Measurements from ENCODE around the gene PRKCH.

Gene PRKCH

GRCh38 chr14:61355892-61356325, 34.5 kb downstream of the PRKCH start:
- no peak overlapping the region for H3K4me3 ChIP-seq (ENCODE audit: low read length)
- DNase-seq (ENCODE audit: low read depth, low spot score), result no peak

GRCh38 chr14:61357123-61357522, 35.7 kb downstream of the PRKCH start:
- no peak for DNase-seq (ENCODE audit: low read depth, low spot score)
- H3K4me3 ChIP-seq (ENCODE audit: low read length), result no peak overlapping the region

GRCh38 chr14:61358554-61359226, 37.3 kb downstream of the PRKCH start:
- DNase-seq (ENCODE audit: low read depth, low spot score), result no peak

GRCh38 chr14:61360796-61361525, 39.6 kb downstream of the PRKCH start:
- DNase-seq (ENCODE audit: low read depth, low spot score), result no peak
- H3K4me3 ChIP-seq (ENCODE audit: low read length), result no peak overlapping the region

More at GRCh38 chr14:61358554-61359226, 37.3 kb downstream of the PRKCH start:
- H3K4me3 ChIP-seq (ENCODE audit: low read length), result no peak overlapping the region

DNA sequence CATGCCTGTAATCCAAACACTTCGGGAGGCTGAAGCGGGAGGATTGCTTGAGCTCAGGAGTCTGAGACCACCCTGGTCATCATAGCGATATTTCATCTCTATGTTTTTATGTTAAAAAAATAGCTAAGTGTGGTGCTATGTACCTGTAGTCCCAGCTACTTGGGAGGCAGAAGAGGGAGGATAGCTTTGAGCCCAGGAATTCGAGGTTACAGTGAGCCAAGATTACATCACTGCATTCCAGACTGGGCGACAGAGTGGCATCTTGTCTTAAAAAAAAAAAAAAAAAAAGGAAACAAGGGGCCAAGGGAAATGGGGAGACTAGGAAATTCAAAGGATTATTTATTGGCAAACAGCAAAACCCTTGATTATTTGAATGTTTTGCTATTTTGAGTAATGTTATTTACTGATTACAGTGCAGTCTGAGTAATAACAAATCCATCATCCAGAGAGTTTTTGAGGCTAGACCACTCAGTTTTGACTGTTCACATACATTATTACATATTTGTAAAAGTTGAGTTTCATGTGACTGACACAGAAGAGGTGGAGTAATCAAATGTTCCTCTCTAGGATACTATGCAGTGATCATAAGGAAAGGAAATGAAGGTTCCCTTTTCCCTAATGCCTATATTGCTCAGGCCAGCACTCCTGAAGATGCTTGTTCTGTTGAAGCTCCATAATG, 40.8 kb downstream of the PRKCH start:
- no peak for DNase-seq (ENCODE audit: low read depth, low spot score)

DNA sequence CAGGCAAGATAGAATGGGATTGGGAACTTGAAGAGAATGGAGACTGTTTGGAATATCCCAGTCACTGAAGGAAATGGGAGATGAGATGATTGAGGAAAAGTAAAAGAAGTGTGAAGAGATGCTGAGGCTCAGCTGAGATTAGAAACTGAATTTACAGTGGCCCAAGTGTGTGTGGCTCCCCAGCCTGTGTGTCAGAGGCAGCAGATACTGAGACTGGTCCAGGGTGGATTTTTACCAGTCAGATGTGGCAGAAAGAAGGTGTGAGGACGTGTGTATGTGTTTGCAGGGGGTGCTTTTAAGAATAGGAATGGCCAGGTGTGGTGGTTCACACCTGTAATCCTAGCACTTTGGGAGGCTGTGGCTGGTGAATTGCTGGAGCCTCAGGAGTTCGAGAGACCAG, 42.9 kb downstream of the PRKCH start:
- H3K4me3 ChIP-seq (ENCODE audit: low read length), result no peak overlapping the region
- DNase-seq (ENCODE audit: low read depth, low spot score), result no peak

More for the DNA sequence above, 40.8 kb downstream of the PRKCH start:
- no peak overlapping the region for H3K4me3 ChIP-seq (ENCODE audit: low read length)

- no peak for DNase-seq (ENCODE audit: low read depth, low spot score)
- H3K4me3 ChIP-seq (ENCODE audit: low read length), result no peak overlapping the region
These were observed 44.4 kb downstream of the PRKCH start for GRCh38 chr14:61365667-61366212.

- H3K4me3 ChIP-seq (ENCODE audit: low read length), result no peak overlapping the region
- DNase-seq (ENCODE audit: low read depth, low spot score), result no peak
These were observed 46.8 kb downstream of the PRKCH start for GRCh38 chr14:61368114-61368710.

DNA sequence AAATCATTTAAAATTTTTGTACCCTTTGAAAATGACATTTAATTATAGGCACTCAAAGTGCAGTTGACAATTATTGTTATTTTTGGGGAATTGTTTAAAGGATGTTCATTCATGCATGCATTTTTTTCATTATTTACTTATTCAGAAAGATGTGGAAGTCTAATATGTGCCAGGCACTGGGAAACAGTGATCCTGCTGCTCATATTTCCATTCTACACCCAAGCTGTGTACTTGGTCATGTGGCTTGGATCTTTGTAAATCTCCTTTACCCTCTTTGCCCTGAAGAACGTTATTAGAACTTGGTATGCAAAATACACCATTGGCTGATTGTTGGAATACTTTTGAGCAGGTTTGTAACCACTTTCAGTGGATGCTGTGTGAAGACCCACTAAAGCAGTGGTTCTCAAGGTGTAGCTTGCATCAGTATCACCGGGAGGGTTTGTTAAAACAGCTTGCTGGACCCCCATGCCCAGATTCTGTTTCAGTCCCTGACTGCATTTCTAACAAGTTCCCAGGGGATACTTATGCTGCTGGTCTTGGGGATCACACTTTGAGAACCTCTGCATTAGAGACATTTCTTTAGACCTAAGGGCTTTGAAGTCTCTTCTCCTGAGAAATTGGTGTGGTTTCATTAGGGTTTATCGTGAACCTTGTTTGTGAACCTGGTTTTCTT, 47.5 kb downstream of the PRKCH start:
- no peak overlapping the region for H3K4me3 ChIP-seq (ENCODE audit: low read length)
- DNase-seq (ENCODE audit: low read depth, low spot score), result no peak

- DNase-seq (ENCODE audit: low read depth, low spot score), result no peak
- no peak overlapping the region for H3K4me3 ChIP-seq (ENCODE audit: low read length)
These were observed 48.1 kb downstream of the PRKCH start for GRCh38 chr14:61369454-61369810.

DNA sequence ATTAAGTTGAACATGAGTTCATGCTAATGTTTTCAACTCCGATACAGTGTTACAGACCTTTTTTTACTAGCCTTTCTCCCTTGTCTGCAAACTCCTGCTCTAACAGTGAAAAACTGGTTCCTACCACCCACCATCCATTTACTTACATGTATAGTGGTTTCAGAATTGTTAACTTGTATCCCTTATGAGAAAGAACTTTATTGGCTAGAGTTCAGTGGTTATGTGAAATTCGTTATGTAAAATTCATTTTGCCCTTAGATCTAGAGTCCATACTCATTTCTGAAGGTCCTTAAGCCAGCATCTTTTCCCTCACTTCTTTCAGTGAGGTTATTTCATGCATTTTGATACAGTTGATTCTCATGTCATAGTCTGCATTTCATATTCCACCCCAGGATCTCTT, 51.0 kb downstream of the PRKCH start:
- H3K4me3 ChIP-seq (ENCODE audit: low read length), result no peak overlapping the region
- no peak for DNase-seq (ENCODE audit: low read depth, low spot score)

DNA sequence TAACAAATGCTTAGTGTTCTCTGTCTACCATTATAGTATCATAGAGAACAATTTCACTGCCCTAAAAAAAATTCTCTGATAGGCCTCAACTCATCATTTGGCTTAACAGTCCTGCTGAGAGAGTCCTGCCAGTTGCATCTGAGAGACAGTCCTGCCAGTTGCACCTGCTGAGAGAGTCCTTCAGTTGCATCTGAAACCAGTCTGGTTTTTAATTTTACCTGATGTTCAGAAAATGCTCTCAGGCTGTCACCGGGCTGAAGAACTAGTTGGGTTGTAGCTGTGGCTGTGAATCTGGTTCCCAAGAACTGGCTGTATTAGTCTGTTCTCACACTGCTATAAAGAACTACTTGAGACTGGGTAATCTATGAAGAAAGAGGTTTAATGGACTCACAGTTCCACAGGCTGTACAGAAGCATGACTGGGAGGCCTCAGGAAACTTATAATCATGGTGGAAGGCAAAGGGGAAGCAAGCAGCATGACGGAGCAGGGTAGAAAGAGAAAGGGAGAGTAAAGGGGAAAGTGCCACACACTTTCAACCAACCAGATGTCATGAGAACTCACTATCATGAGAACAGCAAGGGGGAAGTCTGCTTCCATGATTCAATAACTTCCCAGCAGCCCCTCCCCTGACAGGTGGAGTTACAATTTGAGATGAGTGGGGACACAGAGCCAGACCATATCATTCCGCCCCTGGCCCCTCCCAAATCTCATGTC, 51.6 kb downstream of the PRKCH start:
- no peak overlapping the region for H3K4me3 ChIP-seq (ENCODE audit: low read length)
- no peak for DNase-seq (ENCODE audit: low read depth, low spot score)

DNA sequence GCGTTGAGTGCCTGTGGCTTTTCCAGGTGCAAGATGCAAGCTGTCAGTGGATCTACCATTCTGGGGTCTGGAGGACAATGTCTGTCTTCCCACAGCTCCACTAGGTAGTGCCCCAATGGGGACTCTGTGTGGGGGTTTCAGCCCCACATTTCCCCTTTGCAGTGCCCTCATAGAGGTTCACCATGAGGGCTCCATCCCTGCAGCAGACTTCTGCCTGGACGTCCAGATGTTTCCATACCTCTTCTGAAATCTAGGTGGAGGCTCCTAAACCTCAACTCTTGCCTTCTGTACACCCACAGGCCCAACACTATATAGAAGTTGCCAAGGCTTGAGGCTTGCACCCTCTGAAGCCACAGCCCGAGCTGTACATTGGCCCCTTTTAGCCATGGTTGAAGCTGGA, 52.9 kb downstream of the PRKCH start:
- no peak overlapping the region for H3K4me3 ChIP-seq (ENCODE audit: low read length)
- no peak for DNase-seq (ENCODE audit: low read depth, low spot score)

DNA sequence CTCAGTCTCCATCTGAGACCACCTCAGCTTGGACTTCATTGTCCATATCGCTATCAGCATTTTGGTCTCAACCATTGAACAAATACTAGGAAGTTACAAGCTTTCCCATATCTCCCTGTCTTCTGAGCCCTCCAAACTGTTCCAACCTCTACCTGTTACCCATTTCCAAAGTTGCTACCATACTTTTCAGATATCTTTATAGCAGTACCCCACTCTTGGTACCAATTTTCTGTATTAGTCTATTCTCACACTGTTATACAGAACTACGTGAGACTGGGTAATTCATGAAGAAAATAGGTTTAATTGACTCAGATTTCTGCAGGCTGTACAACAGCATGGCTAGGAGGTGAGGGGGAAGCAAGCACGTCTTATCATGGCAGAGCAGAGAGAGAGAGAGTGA, 53.8 kb downstream of the PRKCH start:
- H3K4me3 ChIP-seq (ENCODE audit: low read length), result no peak overlapping the region

DNA sequence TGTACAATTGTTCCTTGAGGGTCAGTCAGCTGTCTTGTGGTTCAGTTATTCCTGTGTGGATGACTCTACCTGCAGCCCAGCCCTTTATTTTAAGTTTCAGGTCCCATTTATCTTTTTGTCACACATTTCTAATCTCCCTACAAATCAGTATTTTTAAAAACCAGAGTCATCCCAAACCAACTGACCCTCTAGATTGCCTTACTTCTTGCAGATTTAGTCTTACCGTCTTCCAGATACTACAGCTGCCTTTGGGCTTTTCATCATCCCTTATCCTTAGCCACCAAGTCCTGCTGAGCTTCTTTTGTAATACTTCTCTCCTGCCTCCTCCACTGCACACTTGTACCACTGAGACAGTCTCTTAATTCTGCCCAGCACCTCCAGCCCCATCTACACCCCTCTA, 54.9 kb downstream of the PRKCH start:
- no peak for DNase-seq (ENCODE audit: low read depth, low spot score)

More for the DNA sequence above, 53.8 kb downstream of the PRKCH start:
- no peak for DNase-seq (ENCODE audit: low read depth, low spot score)

GRCh38 chr14:61377749-61378148, 56.4 kb downstream of the PRKCH start:
- no peak for DNase-seq (ENCODE audit: low read depth, low spot score)
- H3K4me3 ChIP-seq (ENCODE audit: low read length), result no peak overlapping the region

More for the DNA sequence above, 54.9 kb downstream of the PRKCH start:
- H3K4me3 ChIP-seq (ENCODE audit: low read length), result no peak overlapping the region

GRCh38 chr14:61379639-61380184, 58.3 kb downstream of the PRKCH start:
- no peak for DNase-seq (ENCODE audit: low read depth, low spot score)
- no peak overlapping the region for H3K4me3 ChIP-seq (ENCODE audit: low read length)

GRCh38 chr14:61380984-61381383, 59.6 kb downstream of the PRKCH start:
- no peak for DNase-seq (ENCODE audit: low read depth, low spot score)
- H3K4me3 ChIP-seq (ENCODE audit: low read length), result no peak overlapping the region

All from Jurkat, Clone E6-1 (cell line).